Measurements from ENCODE around the gene ST3GAL3. TPM values are rescaled to one million over a fixed set of nuclear protein-coding genes. Genes with fewer than 3 reads are reported as not detected.

ST3GAL3 gene
- total and polyA plus RNA-seq, 11 donors: 14.4 to 31.7 (median 26.3) TPM

DNA sequence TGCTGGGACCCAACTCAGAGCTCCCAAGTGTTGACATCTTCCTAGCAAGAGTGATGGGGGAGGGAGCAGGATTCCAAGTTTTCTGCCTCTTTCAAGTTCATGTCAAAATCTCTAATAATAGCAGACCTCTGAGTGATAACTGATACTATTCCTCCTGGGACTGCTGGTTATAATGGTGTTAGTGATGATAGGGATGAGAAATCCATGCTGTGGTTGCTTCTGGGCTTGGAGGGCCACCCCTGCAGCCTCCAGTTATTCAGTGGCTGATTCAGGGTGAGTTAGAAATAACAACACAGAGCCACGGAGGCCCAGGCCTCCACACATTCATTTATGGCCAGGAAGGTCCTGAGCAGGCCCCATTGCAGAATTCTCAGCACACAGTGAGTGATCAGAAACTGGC lies 185.7 kb downstream of the ST3GAL3 start:
- no peak overlapping the region for H3K27ac ChIP-seq

DNA sequence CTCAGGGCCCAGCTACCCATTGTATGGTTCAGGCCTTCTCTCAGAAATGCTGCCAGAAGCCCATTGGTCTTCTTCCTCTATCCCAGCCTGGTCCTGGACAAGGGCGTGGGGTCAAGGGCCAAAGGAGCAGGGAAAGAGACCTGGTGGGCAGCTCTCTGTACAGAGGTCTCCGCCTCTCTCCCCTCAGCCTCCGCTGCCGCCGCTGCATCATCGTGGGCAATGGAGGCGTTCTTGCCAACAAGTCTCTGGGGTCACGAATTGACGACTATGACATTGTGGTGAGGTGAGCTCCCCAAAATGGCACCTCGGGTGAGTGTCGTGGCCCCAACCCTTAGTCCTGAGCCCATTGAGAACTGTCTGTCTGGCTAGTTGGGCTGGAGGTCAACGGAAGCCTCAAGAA lies 191.6 kb downstream of the ST3GAL3 start:
- 97 to 99% (median 97%) methylated on average over 10 to 12 of the region's 12 CpGs for whole genome bisulfite sequencing, 4 donors
- H3K36me3 ChIP-seq: peaks cover 0 to 48% (median 22%) of the 10 kb centered on the region in 9 donors

More for the DNA sequence above, 185.7 kb downstream of the ST3GAL3 start:
- DNase-seq (no peak), ATAC-seq (peak in 2 of 4 donors; percentile 53 to 59)
- no peak overlapping the region for H3K4me3 ChIP-seq
- 27 to 50% (median 37%) methylated on average over 1 of the region's 1 CpG for WGBS, 4 donors
- peaks cover 0 to 20% (median 12%) of the 10 kb centered on the region in 9 donors for H3K36me3 ChIP-seq
- no peaks in the 10 kb centered on the region for H3K9me3 ChIP-seq
- H3K4me1 ChIP-seq: peaks cover 0 to 11% (median 6%) of the 10 kb centered on the region in 12 donors
- TF ChIP-seq, protein P1, sequence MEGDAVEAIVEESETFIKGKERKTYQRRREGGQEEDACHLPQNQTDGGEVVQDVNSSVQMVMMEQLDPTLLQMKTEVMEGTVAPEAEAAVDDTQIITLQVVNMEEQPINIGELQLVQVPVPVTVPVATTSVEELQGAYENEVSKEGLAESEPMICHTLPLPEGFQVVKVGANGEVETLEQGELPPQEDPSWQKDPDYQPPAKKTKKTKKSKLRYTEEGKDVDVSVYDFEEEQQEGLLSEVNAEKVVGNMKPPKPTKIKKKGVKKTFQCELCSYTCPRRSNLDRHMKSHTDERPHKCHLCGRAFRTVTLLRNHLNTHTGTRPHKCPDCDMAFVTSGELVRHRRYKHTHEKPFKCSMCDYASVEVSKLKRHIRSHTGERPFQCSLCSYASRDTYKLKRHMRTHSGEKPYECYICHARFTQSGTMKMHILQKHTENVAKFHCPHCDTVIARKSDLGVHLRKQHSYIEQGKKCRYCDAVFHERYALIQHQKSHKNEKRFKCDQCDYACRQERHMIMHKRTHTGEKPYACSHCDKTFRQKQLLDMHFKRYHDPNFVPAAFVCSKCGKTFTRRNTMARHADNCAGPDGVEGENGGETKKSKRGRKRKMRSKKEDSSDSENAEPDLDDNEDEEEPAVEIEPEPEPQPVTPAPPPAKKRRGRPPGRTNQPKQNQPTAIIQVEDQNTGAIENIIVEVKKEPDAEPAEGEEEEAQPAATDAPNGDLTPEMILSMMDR (IDR thresholded peaks at IDR 0.05): no peak
- TF ChIP-seq POLR2A (IDR thresholded peaks at IDR 0.05): no peak
- intact Hi-C loops (cut with DNase I): no loop called here
- no peaks in the 10 kb centered on the region for H3K27me3 ChIP-seq

DNA sequence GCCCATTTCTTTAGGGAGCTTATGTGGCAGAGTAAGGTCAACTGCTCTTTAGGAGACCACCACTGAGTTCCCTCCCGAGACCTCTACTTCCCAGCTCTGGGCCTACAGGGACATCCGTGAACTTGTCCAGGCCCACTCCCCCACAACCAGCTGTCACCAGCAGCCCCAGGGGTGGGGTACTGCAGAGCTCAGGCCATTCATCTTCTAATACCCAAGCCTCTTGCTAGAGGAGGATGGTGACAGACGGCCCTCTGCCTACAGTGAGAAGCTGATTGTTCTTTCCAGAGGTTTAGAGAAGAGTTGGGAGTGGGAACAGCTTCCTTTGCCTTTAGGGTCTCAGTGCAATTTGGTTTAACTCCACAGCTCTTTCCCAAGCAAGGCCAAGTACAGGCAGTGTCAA lies 193.1 kb downstream of the ST3GAL3 start:
- peaks cover 0 to 40% (median 14%) of the 10 kb centered on the region in 9 donors for H3K36me3 ChIP-seq
- 94 to 97% (median 95%) methylated on average over 3 of the region's 3 CpGs for WGBS, 4 donors
- DNase-seq: no peak
- TF ChIP-seq, protein P1 (IDR thresholded peaks at IDR 0.05): no peak
- TF ChIP-seq POLR2A (IDR thresholded peaks at IDR 0.05): no peak
- H3K27ac ChIP-seq: no peak overlapping the region
- H3K4me1 ChIP-seq: peaks cover 0 to 10% (median 0%) of the 10 kb centered on the region in 12 donors
- no peak overlapping the region for H3K4me3 ChIP-seq
- ATAC-seq: no peak
- no peaks in the 10 kb centered on the region for H3K27me3 ChIP-seq
- no peaks in the 10 kb centered on the region for H3K9me3 ChIP-seq
- intact Hi-C loops (cut with DNase I): no loop called here

More for the DNA sequence above, 191.6 kb downstream of the ST3GAL3 start:
- TF ChIP-seq, protein P1 (IDR thresholded peaks at IDR 0.05): no peak
- TF ChIP-seq POLR2A (IDR thresholded peaks at IDR 0.05): no peak
- no peak for ATAC-seq
- Histone ChIP-seq H3K27me3 (no peaks in the 10 kb centered on the region), H3K4me1 (peaks cover 0 to 10% (median 0%) of the 10 kb centered on the region in 12 donors), H3K4me3 (no peak overlapping the region), H3K27ac (no peak overlapping the region), H3K9me3 (no peaks in the 10 kb centered on the region)
- no peak for DNase-seq
- intact Hi-C loops (cut with DNase I): no loop called here

DNA sequence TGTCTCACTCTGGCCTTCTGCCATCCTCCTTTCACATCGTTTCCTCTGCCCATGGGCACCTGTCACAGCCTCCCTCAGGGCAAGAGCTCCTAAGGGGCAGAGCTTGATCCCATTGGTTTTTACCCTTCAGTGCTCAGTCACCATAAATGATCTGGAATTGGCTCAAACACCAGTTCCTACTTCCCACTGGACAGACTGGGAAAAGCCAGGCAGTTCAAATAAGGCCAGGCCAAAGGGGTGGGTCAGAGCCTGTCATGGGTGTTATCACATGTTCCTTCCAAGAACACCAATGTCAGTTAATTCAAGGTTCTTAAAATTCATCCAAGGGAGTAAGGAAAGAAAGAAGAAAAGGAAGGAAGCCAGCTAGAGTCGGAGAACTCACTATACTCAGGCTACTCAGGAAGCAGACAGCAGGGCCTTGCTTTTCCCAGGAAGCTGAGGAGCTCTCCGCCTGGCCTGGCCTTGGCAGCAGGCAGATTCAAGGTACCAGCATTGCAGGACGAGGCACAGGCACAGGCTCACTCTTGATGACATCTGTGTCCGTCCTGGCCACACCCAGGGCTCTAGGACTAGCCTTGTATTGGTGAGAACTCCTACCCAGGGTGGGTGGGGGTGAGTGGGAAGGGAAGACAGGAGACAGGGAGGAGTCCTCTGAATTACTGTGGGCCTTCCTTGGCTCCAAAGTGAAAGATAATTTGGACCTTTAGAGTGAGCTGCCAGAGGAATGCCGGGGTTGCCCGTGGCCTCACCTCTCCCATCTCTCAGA lies 194.0 kb downstream of the ST3GAL3 start:
- Histone ChIP-seq H3K4me1 (peaks cover 0 to 10% (median 0%) of the 10 kb centered on the region in 12 donors), H3K4me3 (no peak overlapping the region), H3K27me3 (no peaks in the 10 kb centered on the region), H3K9me3 (no peaks in the 10 kb centered on the region), H3K27ac (no peak overlapping the region), H3K36me3 (peaks cover 0 to 34% (median 14%) of the 10 kb centered on the region in 9 donors)
- DNase-seq (no peak), ATAC-seq (peak in 2 of 4 donors; percentile 9 to 18)
- intact Hi-C loops (cut with DNase I): no loop called here
- WGBS, 4 donors: 58 to 81% (median 69%) methylated on average over 7 of the region's 7 CpGs
- TF ChIP-seq, protein P1 (IDR thresholded peaks at IDR 0.05): no peak
- TF ChIP-seq POLR2A (IDR thresholded peaks at IDR 0.05): no peak
